GM10266 (cell line): ENCODE measurements around the gene ZNF304.

Experiments used
- DNase-seq: peaks from one replicate; pipeline ENCODE4 v3.0.0; 2012; ENCODE audit errors: extremely low spot score
- TF ChIP-seq, protein P1 (sequence below): IDR thresholded peaks from 2 replicates; pipeline ENCODE4 v1.5.1; 2012; ENCODE audit warnings: mild to moderate bottlenecking, low read depth; ENCODE audit not compliant: control insufficient read depth, insufficient read depth; ENCODE audit errors: missing control alignments

ZNF304 gene

GRCh38 chr19:57398868-57399267, 47.8 kb downstream of the ZNF304 start:
- TF ChIP-seq, protein P1, sequence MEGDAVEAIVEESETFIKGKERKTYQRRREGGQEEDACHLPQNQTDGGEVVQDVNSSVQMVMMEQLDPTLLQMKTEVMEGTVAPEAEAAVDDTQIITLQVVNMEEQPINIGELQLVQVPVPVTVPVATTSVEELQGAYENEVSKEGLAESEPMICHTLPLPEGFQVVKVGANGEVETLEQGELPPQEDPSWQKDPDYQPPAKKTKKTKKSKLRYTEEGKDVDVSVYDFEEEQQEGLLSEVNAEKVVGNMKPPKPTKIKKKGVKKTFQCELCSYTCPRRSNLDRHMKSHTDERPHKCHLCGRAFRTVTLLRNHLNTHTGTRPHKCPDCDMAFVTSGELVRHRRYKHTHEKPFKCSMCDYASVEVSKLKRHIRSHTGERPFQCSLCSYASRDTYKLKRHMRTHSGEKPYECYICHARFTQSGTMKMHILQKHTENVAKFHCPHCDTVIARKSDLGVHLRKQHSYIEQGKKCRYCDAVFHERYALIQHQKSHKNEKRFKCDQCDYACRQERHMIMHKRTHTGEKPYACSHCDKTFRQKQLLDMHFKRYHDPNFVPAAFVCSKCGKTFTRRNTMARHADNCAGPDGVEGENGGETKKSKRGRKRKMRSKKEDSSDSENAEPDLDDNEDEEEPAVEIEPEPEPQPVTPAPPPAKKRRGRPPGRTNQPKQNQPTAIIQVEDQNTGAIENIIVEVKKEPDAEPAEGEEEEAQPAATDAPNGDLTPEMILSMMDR, result no peak
- no peak for DNase-seq

- no peak for DNase-seq
- TF ChIP-seq, protein P1, result no peak
Measured at GRCh38 chr19:57403737-57404563, 52.9 kb downstream of the ZNF304 start.

GRCh38 chr19:57406516-57407123, 55.5 kb downstream of the ZNF304 start:
- TF ChIP-seq, protein P1, result peak; percentile 87
- peak; percentile 63 for DNase-seq
